ENCODE results near the gene AGPAT4.

DNA sequence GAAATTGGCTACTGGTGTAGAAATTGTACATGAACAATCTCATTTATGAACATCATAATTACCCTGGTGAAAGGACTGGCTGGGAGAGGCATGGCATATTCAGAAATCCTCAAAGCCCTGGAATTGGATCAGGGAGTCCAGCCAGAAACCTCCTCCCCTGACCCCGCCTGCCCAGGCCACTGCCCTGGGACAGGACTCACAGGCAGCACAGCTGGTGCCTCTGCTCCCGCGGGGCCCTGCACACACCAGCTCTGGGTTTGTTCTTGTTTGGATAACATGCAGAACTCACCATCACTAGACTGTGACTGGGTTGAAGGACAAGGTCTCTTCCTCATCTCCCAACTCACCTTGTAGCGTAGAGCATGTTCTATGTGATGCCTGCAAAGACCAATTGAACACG, 56.2 kb downstream of the AGPAT4 start:
- TF ChIP-seq EZH2 (IDR thresholded peaks at IDR 0.05; ENCODE audit: borderline replicate concordance, low read length) (no peak), CTCF (IDR thresholded peaks at IDR 0.05; ENCODE audit: low read length) (no peak)

Data from OCI-LY1 (cell line).